Naive thymus-derived CD8-positive, alpha-beta T cell (primary cell): ENCODE results near the gene XPO1. TPM values are rescaled to one million over a fixed set of nuclear protein-coding genes. Genes with fewer than 3 reads are reported as not detected.

Experiments
- ATAC-seq, 2 donors: fragments of 150-1000 bp; cut with Tn5 transposase in 1 of 2; sonication (Bioruptor Pico), chemical (Tn5 transposase) in 1 of 2; 1 replicate in 1 of 2; 2 replicates in 1 of 2; pipeline ENCODE4 v1.10.0; 2021; ENCODE audit warnings: mild to moderate bottlenecking in 2 of 2, moderate library complexity in 2 of 2
- POLR2A ChIA-PET: fragments of 350-600 bp; sonication (Branson Sonifier 250); formaldehyde crosslinking; loops from one replicate; lab custom pipeline; 2021; ENCODE audit warnings: antibody characterized with exemption; lab: Charles Lee
- DNase-seq, 10 donors: peaks; one replicate each; pipeline versions ENCODE4 v3.0.0 to v3.0.0-alpha.2; 2020 to 2022
- H3K27ac Mint-ChIP-seq, 10 donors: one replicate each; pipeline ENCODE4 v1.8.0; 2020 to 2022; ENCODE audit warnings: mild to moderate bottlenecking in 10 of 10, mixed read lengths in 10 of 10, moderate library complexity in 4 of 10, inconsistent platforms in 1 of 10
- H3K27me3 Mint-ChIP-seq, 5 donors: one replicate each; pipeline ENCODE4 v1.8.0; 2021 to 2022; ENCODE audit warnings: mixed read lengths in 5 of 5
- H3K36me3 Mint-ChIP-seq, 3 donors: one replicate each; pipeline ENCODE4 v1.8.0; 2020 to 2022; ENCODE audit warnings: mixed read lengths in 3 of 3, mild to moderate bottlenecking in 2 of 3, inconsistent platforms in 1 of 3
- H3K4me1 Mint-ChIP-seq, 4 donors: one replicate each; pipeline ENCODE4 v1.8.0; 2021 to 2022; ENCODE audit warnings: mixed read lengths in 4 of 4
- H3K4me3 Mint-ChIP-seq, 10 donors: one replicate each; pipeline ENCODE4 v1.8.0; 2020 to 2022; ENCODE audit warnings: mild to moderate bottlenecking in 10 of 10, mixed read lengths in 10 of 10, moderate library complexity in 6 of 10, inconsistent platforms in 1 of 10
- H3K9me3 Mint-ChIP-seq, 9 donors: one replicate each; pipeline ENCODE4 v1.8.0; 2020 to 2022; ENCODE audit warnings: mixed read lengths in 9 of 9, mild to moderate bottlenecking in 3 of 9, inconsistent platforms in 1 of 9, moderate library complexity in 1 of 9
- polyA plus RNA-seq, 3 donors: library from polyadenylated mRNA; unstranded; fragments of 300-500 nt; fragmentation: Illumina TruSeq; gene quantifications; one replicate each; pipeline ENCODE4 v1.2.3, GENCODE V29; 2021
- total RNA-seq, 8 experiments: library from RNA in 2 of 8; stranded (reverse) in 2 of 8; gene quantifications; one replicate each; pipeline ENCODE4 v1.2.3 and lab custom pipeline; 2021 to 2026

Gene XPO1
- total and polyA plus RNA-seq, 5 experiments from 2014 or later = 27.3 to 221 (median 43.5) TPM

GRCh38 chr2:61530749-61531148, 7.4 kb downstream of the XPO1 start:
- Mint-ChIP-seq H3K4me3 (peak overlapping the region in 3 of 10 donors; percentile 22 to 35 (median 26)), H3K4me1 (peaks cover 16 to 86% (median 56%) of the 10 kb centered on the region in 4 donors), H3K27me3 (no peaks in the 10 kb centered on the region), H3K36me3 (peaks cover 0 to 51% (median 2%) of the 10 kb centered on the region in 3 donors), H3K9me3 (no peaks in the 10 kb centered on the region), H3K27ac (peak overlapping the region in 5 of 10 donors; percentile 4 to 78 (median 51))
- DNase-seq (no peak), ATAC-seq (no peak)
- POLR2A ChIA-PET = interaction anchor here (2.9 kb wide), 1 partner anchor 8 kb away, joined by 9 read pairs; the partner anchor contains the start of gene XPO1

- H3K4me1 Mint-ChIP-seq = peaks cover 12 to 86% (median 52%) of the 10 kb centered on the region in 4 donors
- POLR2A ChIA-PET = interaction anchor here (2.9 kb wide), 1 partner anchor 9 kb away, joined by 9 read pairs; the partner anchor contains the start of gene XPO1
- H3K9me3 Mint-ChIP-seq = no peaks in the 10 kb centered on the region
- ATAC-seq (peak in 1 of 2 donors; percentile 30), DNase-seq (no peak)
- H3K4me3 Mint-ChIP-seq = peak overlapping the region in 7 of 10 donors; percentile 4 to 56 (median 42)
- no peaks in the 10 kb centered on the region for H3K27me3 Mint-ChIP-seq
- peaks cover 0 to 56% (median 2%) of the 10 kb centered on the region in 3 donors for H3K36me3 Mint-ChIP-seq
- peak overlapping the region in 9 of 10 donors; percentile 8 to 80 (median 51) for H3K27ac Mint-ChIP-seq
These were observed 8.0 kb downstream of the XPO1 start for GRCh38 chr2:61529944-61530735.

GRCh38 chr2:61520261-61520660, 17.9 kb downstream of the XPO1 start:
- peaks cover 7 to 40% (median 18%) of the 10 kb centered on the region in 4 donors for H3K4me1 Mint-ChIP-seq
- H3K9me3 Mint-ChIP-seq = no peaks in the 10 kb centered on the region
- peaks cover 5 to 91% (median 7%) of the 10 kb centered on the region in 3 donors for H3K36me3 Mint-ChIP-seq
- H3K27ac Mint-ChIP-seq = peak overlapping the region in 2 of 10 donors; percentile 40 to 53
- no peaks in the 10 kb centered on the region for H3K27me3 Mint-ChIP-seq
- ATAC-seq (no peak), DNase-seq (no peak)
- H3K4me3 Mint-ChIP-seq = peak overlapping the region in 1 of 10 donors; percentile 30
- POLR2A ChIA-PET = interaction anchor here (0.7 kb wide), 3 partner anchors 98 to 237 kb away, joined by 3 to 7 read pairs (median 5); no protein-coding TSS in a partner anchor

- peak overlapping the region in 8 of 10 donors; percentile 34 to 86 (median 67) for H3K27ac Mint-ChIP-seq
- POLR2A ChIA-PET = interaction anchor here (0.5 to 1.4 kb wide), 3 partner anchors 19 to 158 kb away, joined by 3 to 4 read pairs (median 3); no protein-coding TSS in a partner anchor
These were observed 25.3 kb downstream of the XPO1 start for GRCh38 chr2:61512768-61513398.

GRCh38 chr2:61510674-61511671, 27.2 kb downstream of the XPO1 start:
- H3K4me1 Mint-ChIP-seq = peaks cover 15 to 40% (median 23%) of the 10 kb centered on the region in 4 donors
- ATAC-seq (no peak), DNase-seq (no peak)
- peak overlapping the region in 6 of 10 donors; percentile 13 to 81 (median 69) for H3K27ac Mint-ChIP-seq
- H3K27me3 Mint-ChIP-seq = no peaks in the 10 kb centered on the region
- H3K9me3 Mint-ChIP-seq = no peaks in the 10 kb centered on the region
- POLR2A ChIA-PET = no interaction called here
- no peak overlapping the region for H3K4me3 Mint-ChIP-seq
- H3K36me3 Mint-ChIP-seq = peaks cover 0 to 85% (median 9%) of the 10 kb centered on the region in 3 donors

More at GRCh38 chr2:61512768-61513398, 25.3 kb downstream of the XPO1 start:
- DNase-seq = no peak
- no peak for ATAC-seq
- no peaks in the 10 kb centered on the region for H3K27me3 Mint-ChIP-seq
- H3K9me3 Mint-ChIP-seq = no peaks in the 10 kb centered on the region
- peaks cover 0 to 94% (median 9%) of the 10 kb centered on the region in 3 donors for H3K36me3 Mint-ChIP-seq
- no peak overlapping the region for H3K4me3 Mint-ChIP-seq
- H3K4me1 Mint-ChIP-seq = peaks cover 11 to 33% (median 19%) of the 10 kb centered on the region in 4 donors

GRCh38 chr2:61504949-61505348, 33.2 kb downstream of the XPO1 start:
- Mint-ChIP-seq H3K27ac (peak overlapping the region in 4 of 10 donors; percentile 55 to 73 (median 60)), H3K4me3 (no peak overlapping the region), H3K27me3 (no peaks in the 10 kb centered on the region), H3K36me3 (peaks cover 0 to 80% (median 2%) of the 10 kb centered on the region in 3 donors), H3K9me3 (no peaks in the 10 kb centered on the region), H3K4me1 (peaks cover 8 to 33% (median 14%) of the 10 kb centered on the region in 4 donors)
- DNase-seq = no peak
- no peak for ATAC-seq
- POLR2A ChIA-PET = no interaction called here

GRCh38 chr2:61499060-61499459, 39.1 kb downstream of the XPO1 start:
- Mint-ChIP-seq H3K36me3 (peaks cover 0 to 93% (median 3%) of the 10 kb centered on the region in 3 donors), H3K4me3 (no peak overlapping the region), H3K27me3 (no peaks in the 10 kb centered on the region), H3K4me1 (peaks cover 4 to 9% (median 5%) of the 10 kb centered on the region in 4 donors), H3K27ac (peak overlapping the region in 1 of 10 donors; percentile 66), H3K9me3 (no peaks in the 10 kb centered on the region)
- ATAC-seq (no peak), DNase-seq (no peak)
- POLR2A ChIA-PET = interaction anchor here (0.6 kb wide), 1 partner anchor 38 kb away, joined by 3 read pairs; no protein-coding TSS in a partner anchor

GRCh38 chr2:61493523-61493942, 44.6 kb downstream of the XPO1 start:
- H3K36me3 Mint-ChIP-seq = peaks cover 0 to 90% (median 13%) of the 10 kb centered on the region in 3 donors
- DNase-seq = peak in 4 of 10 donors; percentile 14 to 41 (median 28)
- POLR2A ChIA-PET = interaction anchor here (0.6 to 1.7 kb wide), 7 partner anchors 13 to 72 kb away, joined by 3 to 10 read pairs (median 3); partner anchors contain the start of gene XPO1

GRCh38 chr2:61492476-61492875, 45.7 kb downstream of the XPO1 start:
- Mint-ChIP-seq H3K27ac (peak overlapping the region in 8 of 10 donors; percentile 36 to 89 (median 53)), H3K27me3 (no peaks in the 10 kb centered on the region), H3K4me3 (no peak overlapping the region), H3K9me3 (no peaks in the 10 kb centered on the region), H3K36me3 (peaks cover 0 to 90% (median 19%) of the 10 kb centered on the region in 3 donors), H3K4me1 (peaks cover 10 to 19% (median 14%) of the 10 kb centered on the region in 4 donors)
- ATAC-seq (no peak), DNase-seq (no peak)
- POLR2A ChIA-PET = interaction anchor here (1.1 to 1.7 kb wide), 2 partner anchors 43 to 66 kb away, joined by 3 to 5 read pairs; no protein-coding TSS in a partner anchor

More at GRCh38 chr2:61493523-61493942, 44.6 kb downstream of the XPO1 start:
- no peaks in the 10 kb centered on the region for H3K27me3 Mint-ChIP-seq
- no peaks in the 10 kb centered on the region for H3K9me3 Mint-ChIP-seq
- ATAC-seq = peak; percentile 54 to 62
- peaks cover 10 to 19% (median 14%) of the 10 kb centered on the region in 4 donors for H3K4me1 Mint-ChIP-seq
- peak overlapping the region; percentile 21 to 94 (median 78) for H3K27ac Mint-ChIP-seq
- peak overlapping the region in 8 of 10 donors; percentile 43 to 62 (median 52) for H3K4me3 Mint-ChIP-seq

- peak overlapping the region in 3 of 10 donors; percentile 33 to 48 (median 41) for H3K27ac Mint-ChIP-seq
- peaks cover 0 to 5% (median 0%) of the 10 kb centered on the region in 4 donors for H3K4me1 Mint-ChIP-seq
- POLR2A ChIA-PET = interaction anchor here (0.7 kb wide), 1 partner anchor 55 kb away, joined by 4 read pairs; no protein-coding TSS in a partner anchor
- H3K9me3 Mint-ChIP-seq = no peaks in the 10 kb centered on the region
- H3K36me3 Mint-ChIP-seq = peaks cover 0 to 97% (median 26%) of the 10 kb centered on the region in 3 donors
- ATAC-seq (no peak), DNase-seq (no peak)
- H3K4me3 Mint-ChIP-seq = no peak overlapping the region
- H3K27me3 Mint-ChIP-seq = no peaks in the 10 kb centered on the region
These were observed 52.9 kb downstream of the XPO1 start for GRCh38 chr2:61485281-61485680.

GRCh38 chr2:61478086-61478485, 60.1 kb downstream of the XPO1 start:
- Mint-ChIP-seq H3K27ac (peak overlapping the region in 4 of 10 donors; percentile 20 to 40 (median 32)), H3K36me3 (peaks cover 0 to 65% (median 13%) of the 10 kb centered on the region in 3 donors), H3K27me3 (no peaks in the 10 kb centered on the region), H3K4me1 (peaks cover 0 to 6% (median 2%) of the 10 kb centered on the region in 4 donors), H3K9me3 (no peaks in the 10 kb centered on the region), H3K4me3 (no peak overlapping the region)
- no peak for DNase-seq
- POLR2A ChIA-PET = interaction anchor here (0.6 kb wide), 1 partner anchor 38 kb away, joined by 4 read pairs; no protein-coding TSS in a partner anchor
- ATAC-seq = no peak
